ENCODE measurements around the gene ESAM. TPM values are rescaled to one million over a fixed set of nuclear protein-coding genes. Genes with fewer than 3 reads are reported as not detected.

The ESAM gene
- total RNA-seq, 1 experiment from 2014 or later, result 10.4 TPM

DNA sequence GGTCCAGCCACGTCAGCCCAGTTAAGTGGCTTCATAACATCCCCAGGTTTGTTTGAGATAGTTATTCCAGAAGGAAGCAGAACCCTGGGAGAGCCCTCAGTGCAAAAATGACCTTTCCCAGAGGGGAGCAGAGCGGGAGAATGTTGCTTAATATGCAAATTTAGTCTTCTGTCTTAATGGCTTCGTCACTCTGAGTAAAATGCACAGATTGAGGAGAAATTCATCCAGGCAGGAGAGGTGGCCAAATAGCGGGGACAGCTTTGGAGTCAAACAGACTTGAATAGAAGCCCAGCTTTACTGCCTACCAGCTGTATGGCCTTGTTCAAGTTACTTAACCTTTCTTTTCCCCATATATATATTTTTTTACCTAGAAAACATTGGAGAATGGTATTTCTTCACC, 34.6 kb downstream of the ESAM start:
- H3K9me3 ChIP-seq (ENCODE audit: low read length), result no peaks in the 10 kb centered on the region
- H3K4me1 ChIP-seq (ENCODE audit: insufficient read depth, low read length), result peaks cover 15% of the 10 kb centered on the region
- H3K36me3 ChIP-seq (ENCODE audit: low read depth, low read length), result no peaks in the 10 kb centered on the region
- H3K27ac ChIP-seq (ENCODE audit: low read length), result no peak overlapping the region
- no peak overlapping the region for H2AFZ ChIP-seq (ENCODE audit: low read length)
- ChIA-PET CTCF (no interaction called here), POLR2A (ENCODE audit: unreplicated experiment) (no interaction called here)
- no peaks in the 10 kb centered on the region for H3K27me3 ChIP-seq (ENCODE audit: low read length)
- H3K9ac ChIP-seq (ENCODE audit: low read length), result no peak overlapping the region
- no peaks in the 10 kb centered on the region for H4K20me1 ChIP-seq (ENCODE audit: low read length)
- H3F3A ChIP-seq (ENCODE audit: low read length, unreplicated experiment), result no peaks in the 10 kb centered on the region
- H3K4me3 ChIP-seq (ENCODE audit: low read length), result no peak overlapping the region
- no peak for TF ChIP-seq EZH2phosphoT487 (IDR thresholded peaks at IDR 0.05; ENCODE audit: borderline replicate concordance, low read length)
- no peak overlapping the region for H3K4me2 ChIP-seq (ENCODE audit: low read length)
- no TSS peak for BruUV-seq (replicated peaks)
- ATAC-seq (no peak), DNase-seq (no peak)
- intact Hi-C loops (cut with micrococcal nuclease), result no loop called here
- H3K9me2 ChIP-seq (replicated peaks; ENCODE audit: low read length), result no peaks in the 10 kb centered on the region
- no peaks in the 10 kb centered on the region for H3K79me2 ChIP-seq (ENCODE audit: low read length)

DNA sequence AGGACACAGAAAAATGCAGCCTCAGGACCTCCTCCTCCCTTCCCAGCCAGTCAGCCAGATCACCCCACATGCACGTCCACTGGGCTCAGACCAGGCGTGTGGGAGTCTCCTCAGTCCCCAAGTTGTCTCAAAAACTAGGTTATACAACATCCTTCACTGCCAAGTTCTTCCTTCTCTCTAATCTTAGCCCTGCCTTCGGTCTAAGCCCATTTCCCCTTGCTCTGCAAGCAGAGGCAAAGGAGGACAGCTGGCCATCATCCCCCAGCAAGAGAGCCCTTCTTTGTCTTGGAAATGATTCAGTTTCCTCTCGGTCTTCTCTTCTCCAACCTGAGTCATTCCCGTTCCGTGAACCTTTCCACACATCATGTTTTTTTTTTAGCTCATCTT, 36.4 kb downstream of the ESAM start:
- TF ChIP-seq, protein P1, sequence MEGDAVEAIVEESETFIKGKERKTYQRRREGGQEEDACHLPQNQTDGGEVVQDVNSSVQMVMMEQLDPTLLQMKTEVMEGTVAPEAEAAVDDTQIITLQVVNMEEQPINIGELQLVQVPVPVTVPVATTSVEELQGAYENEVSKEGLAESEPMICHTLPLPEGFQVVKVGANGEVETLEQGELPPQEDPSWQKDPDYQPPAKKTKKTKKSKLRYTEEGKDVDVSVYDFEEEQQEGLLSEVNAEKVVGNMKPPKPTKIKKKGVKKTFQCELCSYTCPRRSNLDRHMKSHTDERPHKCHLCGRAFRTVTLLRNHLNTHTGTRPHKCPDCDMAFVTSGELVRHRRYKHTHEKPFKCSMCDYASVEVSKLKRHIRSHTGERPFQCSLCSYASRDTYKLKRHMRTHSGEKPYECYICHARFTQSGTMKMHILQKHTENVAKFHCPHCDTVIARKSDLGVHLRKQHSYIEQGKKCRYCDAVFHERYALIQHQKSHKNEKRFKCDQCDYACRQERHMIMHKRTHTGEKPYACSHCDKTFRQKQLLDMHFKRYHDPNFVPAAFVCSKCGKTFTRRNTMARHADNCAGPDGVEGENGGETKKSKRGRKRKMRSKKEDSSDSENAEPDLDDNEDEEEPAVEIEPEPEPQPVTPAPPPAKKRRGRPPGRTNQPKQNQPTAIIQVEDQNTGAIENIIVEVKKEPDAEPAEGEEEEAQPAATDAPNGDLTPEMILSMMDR (conservative IDR thresholded peaks at IDR 0.05; ENCODE audit: low read depth, low read length), result no peak
- no peak for TF ChIP-seq EZH2 (IDR thresholded peaks at IDR 0.05; ENCODE audit: low read length, unreplicated experiment)
- TF ChIP-seq EZH2phosphoT487 (IDR thresholded peaks at IDR 0.05; ENCODE audit: borderline replicate concordance, low read length), result no peak
- H3K27me3 ChIP-seq (ENCODE audit: low read length), result no peaks in the 10 kb centered on the region
- H3K9ac ChIP-seq (ENCODE audit: low read length), result no peak overlapping the region
- H3F3A ChIP-seq (ENCODE audit: low read length, unreplicated experiment), result no peaks in the 10 kb centered on the region
- peak overlapping the region; percentile 68 for H2AFZ ChIP-seq (ENCODE audit: low read length)
- H4K20me1 ChIP-seq (ENCODE audit: low read length), result no peaks in the 10 kb centered on the region
- peak overlapping the region; percentile 34 for H3K27ac ChIP-seq (ENCODE audit: low read length)
- no peaks in the 10 kb centered on the region for H3K79me2 ChIP-seq (ENCODE audit: low read length)
- H3K9me3 ChIP-seq (ENCODE audit: low read length), result no peaks in the 10 kb centered on the region
- POLR2A ChIA-PET (ENCODE audit: unreplicated experiment), result no interaction called here
- intact Hi-C loops (cut with micrococcal nuclease), result no loop called here
- CTCF ChIA-PET, result no interaction called here
- ATAC-seq (peak; percentile 86), DNase-seq (peak; percentile 73)
- BruUV-seq (replicated peaks), result no TSS peak
- H3K36me3 ChIP-seq (ENCODE audit: low read depth, low read length), result no peaks in the 10 kb centered on the region
- H3K4me1 ChIP-seq (ENCODE audit: insufficient read depth, low read length), result peaks cover 15% of the 10 kb centered on the region
- H3K4me2 ChIP-seq (ENCODE audit: low read length), result peak overlapping the region; percentile 70
- H3K9me2 ChIP-seq (replicated peaks; ENCODE audit: low read length), result no peaks in the 10 kb centered on the region
- peak overlapping the region; percentile 18; the same call in 1 of the 2 replicates for H3K4me3 ChIP-seq (ENCODE audit: low read length)

DNA sequence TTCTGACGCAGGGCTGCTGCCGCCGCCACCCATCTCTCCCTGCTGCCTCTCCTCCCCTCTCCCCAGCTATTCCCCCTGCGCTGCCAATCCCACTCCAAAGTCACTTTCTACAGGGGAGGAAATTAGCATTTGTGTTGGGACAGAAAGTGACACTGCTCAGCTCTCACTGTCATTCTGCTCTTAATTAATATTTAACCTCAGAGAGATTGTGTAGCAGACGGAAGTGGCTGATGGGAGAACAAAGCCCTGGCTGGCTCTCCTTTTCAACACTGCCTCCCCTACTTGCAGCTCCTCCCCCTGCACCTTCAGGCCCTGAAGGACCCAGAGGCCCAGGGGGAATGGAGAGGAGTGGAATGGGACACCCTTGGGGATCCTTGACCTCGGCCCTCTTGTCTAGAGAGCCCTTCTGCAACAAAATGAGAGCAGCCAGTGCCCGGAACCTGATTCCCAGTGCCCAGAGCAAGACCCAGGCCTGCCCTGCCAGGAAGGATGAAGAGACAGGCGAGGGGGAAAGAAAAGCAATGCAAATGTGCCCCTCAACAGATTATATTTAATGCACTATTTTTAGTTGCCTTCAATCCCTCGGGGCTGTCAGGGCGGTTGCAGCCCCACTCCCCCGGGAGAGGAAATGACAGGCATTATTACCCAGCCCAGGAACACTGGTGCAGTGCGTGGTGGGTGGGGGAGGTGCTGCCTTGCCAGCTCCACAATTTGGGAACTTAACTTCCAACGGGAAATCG, 36.9 kb downstream of the ESAM start:
- H3K27ac ChIP-seq (ENCODE audit: low read length), result peak overlapping the region; percentile 34
- H3K9ac ChIP-seq (ENCODE audit: low read length), result no peak overlapping the region
- POLR2A ChIA-PET (ENCODE audit: unreplicated experiment), result no interaction called here
- H4K20me1 ChIP-seq (ENCODE audit: low read length), result no peaks in the 10 kb centered on the region
- peak overlapping the region; percentile 18; the same call in 1 of the 2 replicates for H3K4me3 ChIP-seq (ENCODE audit: low read length)
- H3K4me1 ChIP-seq (ENCODE audit: insufficient read depth, low read length), result peaks cover 15% of the 10 kb centered on the region
- BruUV-seq (replicated peaks), result no TSS peak
- peak overlapping the region; percentile 70 for H3K4me2 ChIP-seq (ENCODE audit: low read length)
- ATAC-seq (peak; percentile 62), DNase-seq (no peak)
- no peaks in the 10 kb centered on the region for H3K9me2 ChIP-seq (replicated peaks; ENCODE audit: low read length)
- H3K27me3 ChIP-seq (ENCODE audit: low read length), result no peaks in the 10 kb centered on the region
- H3K79me2 ChIP-seq (ENCODE audit: low read length), result no peaks in the 10 kb centered on the region
- H3K36me3 ChIP-seq (ENCODE audit: low read depth, low read length), result no peaks in the 10 kb centered on the region
- no peaks in the 10 kb centered on the region for H3K9me3 ChIP-seq (ENCODE audit: low read length)
- TF ChIP-seq, protein P1 (conservative IDR thresholded peaks at IDR 0.05; ENCODE audit: low read depth, low read length), result no peak
- TF ChIP-seq EZH2 (IDR thresholded peaks at IDR 0.05; ENCODE audit: low read length, unreplicated experiment), result no peak
- no peak for TF ChIP-seq EZH2phosphoT487 (IDR thresholded peaks at IDR 0.05; ENCODE audit: borderline replicate concordance, low read length)
- intact Hi-C loops (cut with micrococcal nuclease), result no loop called here
- no peaks in the 10 kb centered on the region for H3F3A ChIP-seq (ENCODE audit: low read length, unreplicated experiment)
- CTCF ChIA-PET, result no interaction called here
- peak overlapping the region; percentile 68 for H2AFZ ChIP-seq (ENCODE audit: low read length)

All from PC-3 (cell line).